CD4-positive, alpha-beta T cell treated with Interleukin-4 for 4 hours (primary cell): Measurements from ENCODE around the gene ALK.

Experiments
- DNase-seq: peaks from one replicate; pipeline ENCODE4 v3.0.0-alpha.2; 2020

Gene ALK

DNA sequence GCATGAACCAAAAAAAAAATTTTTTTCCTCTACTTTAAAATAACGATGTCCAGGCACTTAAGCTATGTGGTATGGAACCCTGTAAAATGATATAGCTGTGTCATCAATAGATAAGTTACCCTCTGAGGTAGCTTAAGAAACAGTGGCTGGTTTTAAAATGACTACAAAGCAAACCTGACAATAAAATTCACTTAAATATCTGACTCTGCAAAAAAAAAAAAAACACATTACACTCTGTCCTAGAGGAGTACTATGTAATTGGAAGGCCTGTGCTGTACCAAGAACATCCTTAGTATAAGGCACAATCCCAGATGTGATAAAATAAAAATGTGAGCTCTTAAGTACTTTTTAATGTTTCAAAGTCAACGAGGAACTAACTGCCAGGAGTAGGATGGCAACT lies 322.4 kb downstream of the ALK start:
- DNase-seq, result no peak

DNA sequence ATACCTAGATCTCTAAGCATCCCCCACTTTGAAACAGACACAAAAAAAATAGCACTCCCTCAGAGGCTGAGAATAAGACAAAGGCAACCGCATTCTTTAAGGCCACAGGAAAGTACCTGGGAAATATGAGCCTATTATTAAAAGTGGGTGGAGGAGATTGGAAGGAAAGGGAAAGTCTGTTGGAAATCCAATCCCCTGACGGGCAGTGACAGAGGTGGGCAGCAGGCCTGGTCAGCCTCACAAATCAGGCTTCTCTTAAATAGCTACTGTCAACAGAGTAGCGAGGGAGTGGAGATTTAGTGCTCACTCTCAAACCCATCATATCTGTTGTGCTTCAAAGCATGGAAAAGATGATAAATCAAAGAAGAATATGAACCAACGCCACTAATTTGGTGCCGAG lies 324.4 kb downstream of the ALK start:
- no peak for DNase-seq

DNA sequence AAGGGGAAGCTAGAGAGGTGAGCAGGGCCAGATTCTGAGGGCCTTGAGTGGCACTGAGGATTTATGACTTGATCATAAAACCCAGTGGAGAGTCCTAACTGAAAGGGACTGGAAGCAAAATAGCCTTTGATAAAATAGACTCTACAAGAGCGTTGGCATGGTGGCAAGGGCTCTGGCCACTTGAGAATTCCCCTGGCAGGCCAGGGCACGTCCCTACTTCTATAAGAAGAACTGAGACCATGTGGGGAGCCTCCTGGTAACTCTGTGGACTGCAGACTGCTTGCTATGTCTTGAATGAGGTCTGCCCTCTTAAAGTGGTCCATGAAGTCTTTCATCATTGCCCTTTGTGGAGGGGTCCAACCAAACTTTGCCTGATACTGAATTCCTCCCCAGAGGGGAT lies 324.8 kb downstream of the ALK start:
- DNase-seq, result no peak

DNA sequence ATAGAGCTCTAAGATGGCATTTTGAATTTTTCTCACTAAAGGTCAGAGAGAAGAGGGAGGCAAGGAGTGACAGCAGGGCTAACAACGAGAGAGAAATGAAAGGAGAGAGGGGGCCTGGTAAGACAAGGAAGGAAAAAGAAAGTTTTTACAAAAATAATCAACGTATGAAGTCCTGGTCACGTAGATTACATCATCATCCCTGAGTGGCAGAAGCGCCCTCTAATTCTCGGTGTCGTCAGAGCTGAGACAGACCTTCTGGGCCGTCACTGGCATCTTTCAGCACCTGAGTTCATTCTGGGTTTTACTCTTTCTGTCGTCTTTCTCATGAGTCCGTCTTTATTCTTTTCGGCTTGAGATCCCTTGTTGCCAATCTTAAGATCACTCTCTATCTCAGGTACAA lies 329.8 kb downstream of the ALK start:
- no peak for DNase-seq

DNA sequence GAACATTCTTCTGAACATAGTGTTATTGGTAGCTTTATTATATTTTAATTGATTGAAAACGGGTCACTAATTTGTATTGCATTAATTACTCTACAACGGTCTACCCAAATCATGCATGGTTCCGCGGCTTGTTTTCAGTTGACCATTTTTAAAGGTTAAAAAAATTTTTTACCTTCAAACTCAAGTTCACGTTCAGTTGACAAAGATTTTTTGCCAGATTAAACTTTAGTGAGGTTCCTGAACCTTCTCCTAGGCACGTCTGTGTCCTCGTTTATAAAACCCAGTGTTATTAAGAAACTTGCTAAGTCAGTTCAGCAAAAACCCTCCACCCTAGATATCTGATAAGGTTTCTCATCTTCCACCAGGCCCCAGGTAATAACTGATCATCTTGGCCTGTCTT lies 331.2 kb downstream of the ALK start:
- no peak for DNase-seq

DNA sequence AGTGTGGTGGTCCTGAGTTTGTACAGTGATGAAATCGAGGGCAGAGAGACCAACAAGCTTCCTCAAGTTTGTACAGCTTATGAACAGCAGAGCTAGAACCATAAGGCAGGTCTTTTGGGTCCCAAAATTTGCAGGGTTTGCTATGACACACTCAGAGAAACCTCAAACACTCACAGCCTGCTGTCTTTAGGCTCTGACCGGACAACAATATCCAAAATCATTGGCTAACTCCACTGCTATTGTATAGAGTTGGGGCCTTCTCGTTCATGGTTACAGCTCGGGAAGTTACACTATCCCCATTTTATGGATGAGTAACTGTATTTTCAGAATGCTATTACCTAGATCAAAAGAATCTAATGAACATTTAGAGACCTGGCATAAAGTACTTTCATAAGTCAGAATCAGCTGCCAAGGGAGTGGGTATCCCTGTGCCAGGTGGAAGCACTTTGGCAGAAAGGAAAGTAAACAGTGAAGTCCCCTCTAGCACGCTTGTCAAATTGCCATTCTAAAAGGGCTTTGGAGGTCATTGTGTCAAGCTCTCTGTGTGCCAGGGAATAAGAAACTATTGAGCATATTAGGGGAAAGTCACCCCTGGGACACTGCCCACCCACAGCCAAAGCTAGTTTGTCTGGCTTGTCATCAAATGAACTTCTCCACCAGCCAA lies 331.8 kb downstream of the ALK start:
- DNase-seq, result no peak

DNA sequence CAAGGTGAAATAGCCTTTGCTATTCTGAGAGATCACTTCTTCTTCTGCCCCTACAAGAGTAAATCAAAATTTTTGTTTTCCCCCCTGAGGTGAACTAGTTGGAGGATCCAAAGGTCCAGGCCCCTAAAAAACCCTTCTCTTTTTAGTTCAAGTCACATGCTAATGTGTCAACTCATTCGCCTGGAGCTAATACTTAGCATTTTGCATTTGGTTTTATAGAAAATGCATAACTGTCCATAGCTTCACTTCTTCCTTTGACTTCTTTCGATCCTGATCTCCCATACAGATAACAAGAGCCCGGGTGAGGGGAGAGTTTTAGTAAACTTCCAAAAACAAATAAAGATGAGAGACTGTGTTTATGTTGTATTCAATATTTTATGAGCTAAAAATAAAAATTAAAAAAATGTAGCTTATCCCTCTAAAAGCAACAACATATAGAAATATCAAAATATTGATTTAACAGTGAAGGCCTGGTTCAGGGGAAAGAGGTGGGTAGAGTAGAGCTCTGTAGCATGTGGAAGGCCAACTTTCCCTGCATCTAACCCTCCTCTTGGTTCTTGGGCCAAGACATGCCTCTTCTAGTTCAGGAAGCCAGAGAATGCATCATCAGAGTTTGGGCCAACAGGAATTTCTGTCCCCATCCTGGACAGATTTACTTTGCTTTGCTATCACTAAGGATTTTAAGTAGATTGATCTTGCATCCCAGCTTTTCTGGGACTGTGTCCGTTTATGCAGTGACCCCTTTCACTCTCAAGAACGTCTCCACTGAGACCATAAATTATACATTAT lies 333.8 kb downstream of the ALK start:
- no peak for DNase-seq

DNA sequence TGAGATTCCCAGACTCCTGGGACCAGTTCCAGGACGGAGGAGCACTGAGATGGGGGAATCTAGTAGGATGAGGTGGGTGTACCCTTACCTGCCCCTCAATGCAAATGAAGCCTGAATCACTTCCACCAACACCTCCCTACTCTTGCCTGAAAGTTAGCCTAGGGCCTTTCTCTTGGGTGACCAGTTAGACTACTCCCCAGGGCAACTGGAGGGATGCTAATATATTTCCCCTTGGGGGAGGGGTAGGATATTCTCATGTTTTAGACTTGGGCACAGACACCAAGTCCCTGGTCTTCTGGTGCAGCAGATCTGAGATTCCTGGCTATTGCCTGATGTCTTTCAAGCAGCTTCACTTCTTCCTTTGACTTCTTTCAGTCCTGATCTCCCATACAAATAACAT lies 334.5 kb downstream of the ALK start:
- DNase-seq, result no peak

DNA sequence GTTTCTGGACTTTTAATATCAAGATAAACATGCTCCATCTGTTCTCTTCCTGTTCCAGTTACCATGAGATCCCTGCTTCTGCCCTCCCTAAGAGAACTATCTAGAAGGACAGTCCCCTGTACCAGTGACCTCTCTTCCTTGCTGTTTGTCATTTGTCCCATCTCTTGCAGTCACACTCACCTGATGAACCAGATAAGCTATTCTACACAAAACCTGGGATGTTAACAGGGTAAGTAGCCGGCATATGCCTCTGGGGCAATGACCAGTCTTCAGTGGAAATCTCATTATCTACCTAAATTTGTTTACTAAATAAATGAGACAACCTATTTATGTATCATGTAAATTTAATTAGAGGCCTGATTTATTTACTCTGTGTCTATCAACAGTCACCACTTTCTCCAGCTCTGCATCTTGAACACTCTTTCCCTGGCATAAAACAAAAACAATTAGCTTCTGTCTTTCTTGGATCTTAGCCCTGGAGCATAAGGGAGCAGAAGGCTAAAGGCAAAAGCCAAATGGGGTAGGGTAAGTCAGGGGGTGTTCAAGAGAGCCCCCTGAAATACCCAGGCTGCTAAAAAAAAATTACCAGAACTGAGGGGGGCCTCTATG lies 337.7 kb downstream of the ALK start:
- DNase-seq, result no peak

DNA sequence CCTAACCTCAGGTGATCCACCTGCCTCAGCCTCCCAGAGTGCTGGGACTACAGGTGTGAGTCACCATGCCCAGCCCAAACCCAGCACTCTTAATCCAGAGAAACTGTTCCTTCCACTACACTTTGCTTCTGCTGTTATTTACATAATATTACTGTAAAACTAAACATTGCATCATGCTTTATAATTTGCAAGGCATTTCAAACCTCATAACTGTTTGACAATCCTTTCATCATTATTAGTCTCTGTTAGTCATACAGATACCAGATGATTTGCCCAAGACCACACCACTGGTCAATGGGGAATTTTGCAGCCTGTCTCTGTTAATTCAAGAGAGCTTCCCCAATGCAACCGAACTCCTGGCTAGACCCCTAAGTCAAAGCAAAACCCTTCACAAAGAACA lies 338.3 kb downstream of the ALK start:
- no peak for DNase-seq

DNA sequence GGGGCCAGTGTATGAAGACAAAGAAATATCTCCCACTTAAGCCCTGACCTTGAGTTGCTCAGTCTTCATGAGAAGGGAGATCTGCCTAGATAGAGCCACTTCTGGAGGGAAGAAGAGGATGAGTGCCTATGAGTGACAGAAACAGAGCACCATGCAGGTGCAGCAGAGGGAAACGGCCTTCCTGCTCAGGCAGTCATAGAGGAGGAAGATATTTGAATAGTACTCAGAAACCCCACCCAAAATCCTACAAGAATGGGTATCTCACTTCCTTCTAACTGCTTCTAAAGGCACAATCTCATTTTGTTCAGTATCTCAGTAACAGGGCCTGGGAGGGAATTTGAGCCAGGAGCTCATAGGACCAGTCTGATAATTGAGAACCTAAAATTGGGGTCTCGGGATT lies 339.3 kb downstream of the ALK start:
- DNase-seq, result no peak

DNA sequence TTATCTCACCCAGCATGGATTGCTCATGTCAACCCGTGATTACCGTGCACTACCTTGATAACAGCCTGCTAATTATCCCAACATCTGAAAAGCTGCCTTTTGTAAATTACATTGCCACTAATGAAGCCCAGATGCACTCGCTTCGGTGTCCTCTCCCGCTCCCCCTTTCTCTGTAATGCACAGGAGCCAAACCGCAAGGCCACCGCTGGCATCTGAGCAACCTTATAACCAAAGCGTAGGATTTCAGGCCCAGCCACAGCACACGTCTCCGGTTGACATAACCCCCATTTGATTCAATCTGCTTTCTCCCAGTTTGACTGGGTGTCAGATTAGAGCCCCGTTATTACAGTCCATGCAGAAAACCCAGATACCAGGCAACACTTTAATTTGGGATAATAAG lies 341.2 kb downstream of the ALK start:
- DNase-seq, result no peak

DNA sequence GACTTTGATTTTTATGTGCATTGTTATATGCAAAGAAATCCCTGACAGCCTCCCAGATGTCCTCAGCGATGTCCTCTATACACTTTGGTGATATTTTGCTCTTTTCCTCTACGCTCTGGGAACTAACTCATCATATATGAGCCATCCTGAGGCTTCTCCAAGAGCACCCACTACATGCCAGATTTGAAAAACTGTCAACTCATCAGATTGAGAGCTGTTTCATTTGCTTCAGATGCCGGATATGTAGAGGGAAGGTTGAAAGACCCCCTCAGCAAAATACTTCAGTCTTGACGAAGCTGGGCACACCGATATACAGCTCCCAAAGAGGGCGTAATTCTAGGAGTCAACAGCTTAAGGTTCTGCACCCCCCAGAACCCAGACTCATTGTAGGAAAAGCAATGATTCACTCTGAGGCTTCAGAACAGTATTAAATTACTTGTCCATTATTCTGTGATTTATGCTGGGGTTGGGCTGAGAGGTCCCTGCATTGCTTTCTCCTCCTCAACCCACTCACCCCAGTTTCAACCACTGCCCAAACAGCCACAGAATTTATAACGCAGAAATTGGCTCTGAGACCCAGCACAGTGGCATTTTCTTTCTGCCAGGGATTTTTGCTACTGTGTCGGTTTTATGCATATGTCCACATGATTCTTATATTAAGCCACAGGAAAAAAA lies 341.8 kb downstream of the ALK start:
- no peak for DNase-seq

DNA sequence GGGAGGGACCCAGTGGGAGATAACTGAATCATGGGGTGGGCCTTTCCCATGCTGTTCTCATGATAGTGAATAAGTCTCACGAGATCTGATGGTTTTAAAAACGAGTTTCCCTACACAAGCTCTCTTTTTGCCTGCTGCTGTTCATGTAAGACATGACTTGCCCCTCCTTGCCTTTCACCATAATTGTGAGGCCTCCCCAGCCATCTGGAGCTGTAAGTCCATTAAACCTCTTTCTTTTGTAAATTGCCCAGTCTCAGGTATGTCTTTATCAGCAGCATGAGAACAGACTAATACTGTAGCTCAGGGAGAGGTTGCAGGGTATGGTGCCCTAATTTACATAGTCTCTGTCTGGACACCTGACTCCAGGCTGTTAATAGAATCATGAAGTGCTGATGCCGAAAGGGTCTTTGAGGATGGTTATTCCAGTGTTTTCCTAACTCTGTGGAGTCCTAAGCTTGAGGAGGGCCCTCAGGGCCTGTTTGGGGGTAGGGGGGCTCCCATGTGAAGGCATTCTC lies 343.2 kb downstream of the ALK start:
- DNase-seq, result no peak

DNA sequence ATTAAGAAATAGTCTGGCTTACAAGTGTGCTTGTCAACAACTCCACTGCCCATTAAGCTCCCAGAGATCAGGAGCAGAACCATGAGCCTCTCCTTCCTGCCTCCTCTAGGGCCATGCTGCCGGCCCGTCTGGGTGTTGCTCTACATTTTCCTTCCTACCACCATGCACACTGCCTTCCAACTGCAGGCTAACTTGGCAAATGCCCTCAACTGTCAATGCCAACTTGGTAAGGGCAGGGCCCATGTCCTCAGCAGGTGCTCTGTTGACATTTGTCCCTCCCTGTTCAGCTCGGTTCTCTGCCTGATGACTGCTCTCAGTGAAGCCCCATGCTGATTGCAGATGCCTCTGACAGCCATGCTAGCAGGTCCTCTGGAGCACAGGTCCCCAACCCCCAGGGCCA lies 345.2 kb downstream of the ALK start:
- no peak for DNase-seq

DNA sequence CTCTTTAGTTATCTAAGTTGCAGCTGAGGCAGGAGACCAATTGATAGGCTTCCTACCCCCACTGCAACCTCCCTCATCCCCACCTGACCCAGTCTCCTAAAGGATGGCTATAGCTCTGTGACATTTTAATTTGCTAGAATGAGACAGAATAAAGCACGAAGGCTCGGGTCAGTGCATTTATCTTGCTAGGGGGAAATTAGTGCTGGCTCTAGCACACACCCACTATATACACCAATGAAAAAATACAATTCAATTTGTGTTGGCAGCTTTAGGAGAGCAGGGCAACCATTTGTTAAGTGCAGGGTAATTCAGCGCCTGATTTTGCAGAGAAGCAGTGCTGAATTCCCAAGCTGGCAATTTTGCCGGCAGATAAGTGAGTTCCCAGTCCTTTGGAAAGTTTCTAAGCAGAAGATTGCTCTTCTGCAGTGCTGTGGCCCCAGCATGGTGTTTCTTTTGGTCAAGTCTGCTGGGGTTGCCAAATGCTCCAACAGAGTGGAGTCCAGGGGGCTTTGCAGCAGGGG lies 346.0 kb downstream of the ALK start:
- no peak for DNase-seq

DNA sequence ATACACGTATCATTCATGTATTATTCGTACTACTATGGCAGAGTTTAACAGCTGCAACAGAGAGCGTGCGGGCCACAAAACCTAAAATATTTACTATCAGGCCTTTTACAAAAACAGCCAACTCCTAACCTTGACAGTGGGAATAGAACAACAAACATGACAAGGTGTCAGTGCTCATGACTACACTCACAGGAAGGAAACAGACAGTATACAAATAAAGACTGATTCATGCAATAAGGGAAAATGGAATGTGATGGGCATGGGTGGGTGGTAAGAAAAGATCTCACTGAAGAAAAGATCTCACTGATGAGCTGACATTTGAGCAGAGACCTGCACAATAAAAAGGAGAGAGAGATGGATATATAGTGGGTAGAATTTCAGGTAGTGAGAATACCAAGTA lies 347.8 kb downstream of the ALK start:
- no peak for DNase-seq

DNA sequence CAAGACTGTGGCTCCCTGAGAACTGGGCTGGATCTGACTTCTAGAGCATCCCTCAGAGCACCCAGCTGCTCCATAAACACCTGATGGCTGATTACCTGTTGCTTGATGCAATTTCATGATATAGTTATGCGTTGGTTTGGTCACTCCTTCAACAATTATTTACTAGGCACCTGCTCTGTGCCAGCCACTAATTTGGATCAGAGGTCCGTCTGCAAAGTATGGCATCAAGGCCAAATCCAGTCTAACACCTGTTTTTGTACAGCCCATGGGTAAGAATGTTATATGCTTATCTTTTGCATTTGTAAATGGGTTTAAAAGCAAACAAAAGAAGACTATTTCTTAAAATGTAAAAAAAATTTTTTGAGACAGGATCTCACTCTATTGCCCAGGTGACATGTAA lies 348.2 kb downstream of the ALK start:
- DNase-seq, result no peak

DNA sequence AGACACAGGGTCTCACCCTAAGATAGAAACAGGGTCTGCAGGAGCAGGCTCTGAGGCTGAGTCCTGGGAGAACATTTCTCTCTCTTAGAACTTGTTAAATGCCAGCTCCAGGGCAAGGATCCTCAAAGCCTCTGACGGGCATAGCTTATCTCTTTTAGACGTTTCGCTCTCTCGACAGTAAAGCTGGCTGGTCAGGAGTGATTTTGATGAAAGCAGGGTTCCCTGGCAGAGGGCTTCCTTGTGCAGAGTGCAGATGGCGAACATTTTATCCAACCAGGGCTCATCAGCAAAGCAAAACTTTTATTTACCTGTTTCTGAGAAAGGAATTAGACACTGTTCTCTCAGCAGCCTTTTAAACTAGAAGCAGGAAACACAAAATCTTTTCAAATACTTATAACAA lies 350.8 kb downstream of the ALK start:
- no peak for DNase-seq

DNA sequence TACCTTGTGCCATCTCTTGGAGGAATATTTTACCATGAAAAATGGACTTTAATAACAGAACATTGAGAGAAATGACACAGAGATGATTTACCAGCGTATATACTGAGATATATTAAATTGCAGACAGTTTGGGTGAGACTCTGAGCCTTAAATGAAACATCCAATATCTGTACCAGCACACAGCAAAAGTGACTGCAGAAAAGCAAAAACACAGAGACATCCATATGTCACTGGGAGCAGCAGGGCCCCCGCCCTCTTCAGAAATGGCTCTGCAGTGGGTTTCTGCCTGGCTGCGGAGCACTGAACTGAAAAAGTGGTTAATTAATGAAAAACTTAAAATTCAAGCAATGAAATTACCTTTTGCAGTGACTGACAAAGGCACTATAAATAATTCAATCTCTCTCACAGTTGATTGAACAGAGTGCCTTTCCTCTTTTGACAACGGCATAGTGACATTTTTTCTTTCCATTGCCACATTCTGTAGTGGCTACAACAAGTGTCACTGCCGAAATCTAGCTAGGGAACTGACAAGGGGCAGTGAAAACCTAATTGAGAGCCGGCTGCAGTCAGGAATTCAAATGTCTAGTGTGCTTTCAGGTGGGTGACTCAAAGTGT lies 353.4 kb downstream of the ALK start:
- DNase-seq, result no peak

DNA sequence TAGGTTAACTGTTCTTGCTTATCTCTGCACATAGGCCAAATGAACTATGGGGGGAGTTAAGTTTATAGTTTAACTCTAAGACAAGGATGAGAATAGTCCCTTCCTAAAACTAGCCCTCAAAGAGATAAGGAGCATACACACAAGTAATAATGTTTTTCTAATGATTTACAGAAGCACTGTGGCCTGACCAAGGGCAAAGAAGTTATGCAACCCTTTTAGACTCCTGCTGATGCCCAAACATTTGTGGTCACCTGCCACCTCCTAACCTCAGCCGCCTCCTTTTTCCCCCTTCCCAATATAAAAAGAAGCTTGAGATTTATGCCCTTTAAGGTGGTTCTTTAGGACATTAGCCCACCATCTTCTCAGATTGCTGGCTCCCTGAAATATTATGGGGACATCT lies 357.7 kb downstream of the ALK start:
- DNase-seq, result no peak

DNA sequence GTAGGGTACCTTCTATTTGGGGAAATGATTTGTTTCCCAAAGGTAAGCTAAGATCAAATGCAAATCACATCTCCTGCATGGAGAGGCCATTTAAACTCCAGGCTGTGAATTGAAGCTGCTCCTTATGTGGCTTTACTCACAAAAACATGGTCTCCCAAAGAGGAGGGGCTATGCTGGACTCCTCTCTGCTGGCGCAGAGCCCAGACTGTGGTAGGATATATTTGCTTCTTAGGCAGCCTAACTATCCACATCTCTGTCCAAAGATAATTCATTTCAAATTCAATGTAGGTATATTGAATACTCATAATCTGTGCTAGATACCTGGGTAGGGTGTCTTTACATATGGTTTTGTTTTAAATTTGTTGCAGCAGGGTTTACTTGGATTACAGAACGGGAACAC lies 358.5 kb downstream of the ALK start:
- DNase-seq, result no peak

DNA sequence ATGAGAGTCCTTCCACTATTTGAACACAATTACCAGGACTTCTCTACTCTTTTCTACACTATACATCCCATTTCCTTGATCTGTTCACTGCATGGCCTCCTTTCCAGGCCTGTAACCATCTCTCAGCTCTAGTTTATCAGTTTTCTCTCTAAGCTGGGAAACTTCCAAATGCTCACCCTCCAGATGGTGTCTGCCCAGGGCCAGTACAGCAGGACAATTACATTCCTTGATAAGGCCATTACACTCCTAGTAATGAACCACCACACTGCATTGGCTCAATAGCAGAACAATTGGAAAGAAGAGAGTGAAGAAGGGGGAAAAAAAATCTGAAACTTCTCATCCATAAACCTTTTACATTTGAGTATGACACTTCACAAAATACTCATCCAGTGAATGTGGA lies 359.1 kb downstream of the ALK start:
- DNase-seq, result no peak
